Hepatic stellate cell (primary cell): Measurements from ENCODE around the gene SRC.
"Not testable (repeated sequence)": the region's sequence is repeated elsewhere in the genome, so short reads cannot be mapped to it uniquely, and the experiment has no call there.

Source experiments
- DNase-seq: peaks from one replicate; pipeline ENCODE4 v3.0.0; 2011; ENCODE audit warnings: low spot score

Gene SRC

GRCh38 chr20:37363221-37364012 lies 17.5 kb downstream of the SRC start:
- DNase-seq = no peak

- DNase-seq = no peak
Measured at GRCh38 chr20:37364013-37364926, 18.3 kb downstream of the SRC start.

- no peak for DNase-seq
Measured at GRCh38 chr20:37364927-37365272, 19.0 kb downstream of the SRC start.

GRCh38 chr20:37365760-37366638 lies 20.1 kb downstream of the SRC start:
- DNase-seq = no peak

- DNase-seq = no peak
Measured at GRCh38 chr20:37366743-37367142, 20.8 kb downstream of the SRC start.

- no peak for DNase-seq
Measured at GRCh38 chr20:37369846-37370245, 23.9 kb downstream of the SRC start.

GRCh38 chr20:37371845-37372244 lies 25.9 kb downstream of the SRC start:
- not testable (repeated sequence) for DNase-seq

GRCh38 chr20:37372441-37372840 lies 26.5 kb downstream of the SRC start:
- no peak for DNase-seq

GRCh38 chr20:37373020-37373598 lies 27.2 kb downstream of the SRC start:
- no peak for DNase-seq

- DNase-seq = no peak
Measured at GRCh38 chr20:37375227-37375626, 29.3 kb downstream of the SRC start.

- DNase-seq = no peak
Measured at GRCh38 chr20:37376324-37376723, 30.4 kb downstream of the SRC start.

GRCh38 chr20:37376791-37377190 lies 30.9 kb downstream of the SRC start:
- no peak for DNase-seq

GRCh38 chr20:37377346-37378081 lies 31.6 kb downstream of the SRC start:
- no peak for DNase-seq

GRCh38 chr20:37378420-37378784 lies 32.5 kb downstream of the SRC start:
- DNase-seq = no peak

- no peak for DNase-seq
Measured at GRCh38 chr20:37378785-37379598, 33.1 kb downstream of the SRC start.

- DNase-seq = no peak
Measured at GRCh38 chr20:37379967-37380828, 34.3 kb downstream of the SRC start.

GRCh38 chr20:37380864-37381579 lies 35.1 kb downstream of the SRC start:
- DNase-seq = no peak

GRCh38 chr20:37381621-37382471 lies 35.9 kb downstream of the SRC start:
- no peak for DNase-seq
